ENCODE results near the gene FOSL1.
"Not testable (repeated sequence)": the region's sequence is repeated elsewhere in the genome, so short reads cannot be mapped to it uniquely, and the experiment has no call there.

The FOSL1 gene

DNA sequence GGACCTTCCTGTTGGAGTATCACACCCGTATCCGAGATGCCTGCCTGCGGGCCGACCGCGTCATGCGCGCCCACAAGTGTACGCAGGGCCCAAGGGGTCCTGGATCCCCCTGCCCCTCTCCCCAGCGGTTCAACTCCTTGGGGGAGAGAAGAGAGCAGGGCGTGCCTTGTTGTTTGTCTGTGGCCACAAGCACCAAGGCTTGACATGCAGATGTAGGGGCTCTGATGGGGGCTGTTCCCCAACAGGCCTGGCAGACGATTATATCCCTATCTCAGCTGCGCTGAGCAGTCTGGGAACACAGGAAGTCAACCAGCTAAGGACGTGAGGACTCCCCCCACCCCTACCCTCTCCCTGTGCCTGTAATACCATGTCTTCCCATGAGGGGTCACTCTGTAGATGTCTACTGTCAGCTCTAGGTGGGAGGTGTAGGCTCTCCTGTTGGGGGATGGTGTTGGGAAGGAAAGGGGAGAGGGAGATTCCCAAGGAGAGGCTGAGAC lies 49.1 kb downstream of the FOSL1 start:
- peak; percentile 48 for TF ChIP-seq CTCF (conservative IDR thresholded peaks at IDR 0.05; ENCODE audit: control insufficient read depth, insufficient read depth, low read depth, low read length)
- DNase-seq (ENCODE audit: low read depth): no peak
- H3K4me3 ChIP-seq (ENCODE audit: control insufficient read depth, low read depth, low read length): no peak overlapping the region

- no peak for DNase-seq (ENCODE audit: low read depth)
- TF ChIP-seq CTCF (conservative IDR thresholded peaks at IDR 0.05; ENCODE audit: control insufficient read depth, insufficient read depth, low read depth, low read length): no peak
- no peak overlapping the region for H3K4me3 ChIP-seq (ENCODE audit: control insufficient read depth, low read depth, low read length)
Observed at GRCh38 chr11:65850217-65851082, 49.7 kb downstream of the FOSL1 start.

DNA sequence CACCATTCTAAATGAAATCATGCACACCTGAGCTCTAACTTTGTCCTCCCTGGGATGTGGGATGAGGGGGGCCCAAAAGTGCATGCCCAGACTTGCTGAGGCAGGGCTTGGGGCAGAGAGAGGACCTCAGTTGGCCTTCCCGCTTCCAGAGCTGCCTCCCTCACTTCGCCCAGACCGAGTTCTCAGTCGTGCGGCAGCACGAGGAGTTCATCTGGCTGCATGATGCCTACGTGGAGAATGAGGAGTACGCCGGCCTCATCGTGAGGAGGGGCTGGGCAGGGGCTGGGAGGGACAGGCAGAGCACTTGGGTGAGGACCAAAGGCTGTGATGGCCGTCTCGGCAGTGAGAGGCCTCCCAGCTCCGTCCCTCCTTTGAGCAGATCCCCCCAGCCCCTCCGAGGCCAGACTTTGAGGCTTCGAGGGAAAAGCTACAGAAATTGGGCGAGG lies 50.4 kb downstream of the FOSL1 start:
- H3K4me3 ChIP-seq (ENCODE audit: control insufficient read depth, low read depth, low read length): no peak overlapping the region
- no peak for TF ChIP-seq CTCF (conservative IDR thresholded peaks at IDR 0.05; ENCODE audit: control insufficient read depth, insufficient read depth, low read depth, low read length)
- DNase-seq (ENCODE audit: low read depth): no peak

- TF ChIP-seq CTCF (conservative IDR thresholded peaks at IDR 0.05; ENCODE audit: control insufficient read depth, insufficient read depth, low read depth, low read length): no peak
- no peak for DNase-seq (ENCODE audit: low read depth)
- no peak overlapping the region for H3K4me3 ChIP-seq (ENCODE audit: control insufficient read depth, low read depth, low read length)
Observed at GRCh38 chr11:65849366-65849765, 50.8 kb downstream of the FOSL1 start.

- H3K4me3 ChIP-seq (ENCODE audit: control insufficient read depth, low read depth, low read length); DNase-seq (ENCODE audit: low read depth): not testable (repeated sequence)
Observed at GRCh38 chr11:65848693-65849092, 51.5 kb downstream of the FOSL1 start.

- TF ChIP-seq CTCF (conservative IDR thresholded peaks at IDR 0.05; ENCODE audit: control insufficient read depth, insufficient read depth, low read depth, low read length): no peak
- DNase-seq (ENCODE audit: low read depth): no peak
- H3K4me3 ChIP-seq (ENCODE audit: control insufficient read depth, low read depth, low read length): no peak overlapping the region
Observed at GRCh38 chr11:65847746-65848145, 52.4 kb downstream of the FOSL1 start.

- DNase-seq (ENCODE audit: low read depth): no peak
- H3K4me3 ChIP-seq (ENCODE audit: control insufficient read depth, low read depth, low read length): no peak overlapping the region
- no peak for TF ChIP-seq CTCF (conservative IDR thresholded peaks at IDR 0.05; ENCODE audit: control insufficient read depth, insufficient read depth, low read depth, low read length)
Observed at GRCh38 chr11:65844231-65844872, 55.8 kb downstream of the FOSL1 start.

All from fibroblast of mammary gland (primary cell).